HCEC 1CT (cell line): ENCODE measurements around the gene PIGO.

ENCODE experiments used
- DNase-seq: peaks from one replicate; pipeline ENCODE4 v3.0.0-alpha.2; 2017

PIGO gene

GRCh38 chr9:35096035-35096849 is at the start of gene PIGO:
Gene PIGO (minus strand): TSS chr9:35096591. CDS start chr9:35095565, 1,026 bp downstream.
- peak; percentile 83 for DNase-seq

- no peak for DNase-seq
Observed at GRCh38 chr9:35142037-35142436, 45.6 kb upstream of the PIGO start.

DNA sequence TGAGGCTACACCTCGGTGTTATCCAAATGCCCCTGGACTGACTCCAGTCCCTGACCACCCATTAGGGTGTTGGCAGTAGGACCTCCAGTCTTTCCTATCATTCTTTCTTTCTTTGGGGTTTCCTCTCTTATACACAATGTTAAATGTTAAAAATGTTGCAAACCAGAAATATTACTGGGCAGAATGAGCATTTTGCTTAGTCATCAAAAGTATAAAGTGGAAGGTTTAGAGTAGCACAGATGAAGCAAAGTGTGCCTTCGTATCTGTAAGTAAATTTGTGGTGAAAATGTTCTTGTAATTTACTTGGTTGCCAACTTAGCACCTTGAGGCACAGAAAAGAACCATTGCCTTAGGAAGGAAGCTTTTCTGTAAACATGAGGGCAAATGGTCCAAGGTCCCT is 43.7 kb upstream of the PIGO start:
- no peak for DNase-seq

DNA sequence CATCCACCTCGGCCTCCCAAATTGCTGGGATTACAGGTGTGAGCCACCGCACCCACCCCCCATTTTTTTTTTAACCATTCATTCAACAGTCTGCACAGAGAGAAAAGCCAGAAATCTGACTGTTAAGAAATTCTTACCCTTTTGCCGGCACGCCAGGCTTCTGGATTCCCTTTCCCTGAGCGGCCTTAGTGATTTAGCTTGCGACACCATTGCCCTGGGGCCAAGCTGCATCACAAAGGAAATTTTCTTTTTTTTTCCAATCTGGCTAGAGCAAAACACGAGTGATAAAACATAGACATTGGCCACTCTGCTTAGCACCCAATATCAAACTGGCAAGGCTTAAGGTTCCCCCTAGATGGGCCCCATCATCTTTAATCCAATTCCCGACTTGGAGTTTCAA is 40.5 kb upstream of the PIGO start:
- no peak for DNase-seq

GRCh38 chr9:35135988-35136387 is 39.6 kb upstream of the PIGO start:
- no peak for DNase-seq

GRCh38 chr9:35134920-35135319 is 38.5 kb upstream of the PIGO start:
- DNase-seq: no peak

- peak; percentile 91 for DNase-seq
Observed at GRCh38 chr9:35116898-35117551, 20.6 kb upstream of the PIGO start.

DNA sequence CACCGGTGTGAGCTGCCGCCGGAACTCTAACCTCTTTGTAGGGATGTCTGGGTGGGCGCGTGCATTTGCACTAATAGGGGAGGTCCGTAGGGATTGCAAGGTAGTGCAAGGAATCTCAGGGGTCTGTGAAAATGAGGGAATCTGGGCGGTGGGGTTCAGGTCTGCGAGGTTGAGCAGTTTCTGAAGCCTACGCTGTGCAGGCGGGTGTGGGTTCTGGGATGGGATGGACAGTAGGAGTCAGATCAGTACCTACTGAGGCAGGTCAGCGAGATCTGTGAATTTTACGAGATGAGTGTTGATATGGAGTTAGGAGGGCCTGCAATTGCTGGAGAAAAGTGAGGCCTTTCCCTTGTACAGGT is 20.1 kb upstream of the PIGO start:
- DNase-seq: no peak

GRCh38 chr9:35115680-35116538 is 19.5 kb upstream of the PIGO start, which contains the start of gene ATOSB:
Gene ATOSB (minus strand): TSS chr9:35115862. CDS start chr9:35108274, 7,588 bp downstream.
- DNase-seq: peak; percentile 91

GRCh38 chr9:35114840-35115628 is 18.6 kb upstream of the PIGO start:
- DNase-seq: peak; percentile 59

DNA sequence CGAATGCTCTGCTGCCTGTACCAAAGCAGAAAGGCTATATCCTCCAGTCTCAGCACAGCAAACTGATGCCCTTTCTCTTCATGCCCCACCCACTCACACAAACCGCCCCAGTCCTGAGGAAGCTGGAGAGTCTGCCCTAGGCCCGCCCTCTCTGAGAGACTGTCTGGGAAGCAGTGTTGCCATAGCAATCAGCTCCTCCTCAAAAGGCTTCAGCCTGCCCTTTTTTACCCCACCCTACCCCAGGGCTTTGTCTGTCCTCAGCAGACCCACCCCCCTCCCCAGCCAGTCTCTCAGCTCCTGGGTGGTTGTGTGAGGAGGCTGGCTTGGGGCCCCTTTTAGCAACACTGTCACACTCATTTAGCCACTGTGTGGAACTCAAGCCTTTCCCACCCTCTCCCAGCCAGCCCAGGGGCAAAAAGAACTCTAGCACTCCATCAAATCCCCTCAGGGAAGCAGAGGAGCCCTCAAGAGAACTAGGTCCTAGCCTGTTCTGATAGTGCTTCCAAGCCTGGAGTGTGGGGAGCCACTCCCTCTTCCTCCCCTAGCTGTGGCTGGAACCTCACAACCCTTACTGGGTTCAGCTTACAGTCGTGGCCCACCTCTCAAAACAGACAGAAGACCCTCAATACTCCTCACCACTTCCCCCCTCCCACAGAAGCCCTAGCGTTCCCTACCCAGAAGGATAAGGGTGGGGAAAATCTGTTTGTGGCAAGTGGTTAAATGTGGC is 17.9 kb upstream of the PIGO start:
- peak; percentile 88 for DNase-seq

GRCh38 chr9:35112257-35113020 is 16.0 kb upstream of the PIGO start:
- peak; percentile 81 for DNase-seq

DNA sequence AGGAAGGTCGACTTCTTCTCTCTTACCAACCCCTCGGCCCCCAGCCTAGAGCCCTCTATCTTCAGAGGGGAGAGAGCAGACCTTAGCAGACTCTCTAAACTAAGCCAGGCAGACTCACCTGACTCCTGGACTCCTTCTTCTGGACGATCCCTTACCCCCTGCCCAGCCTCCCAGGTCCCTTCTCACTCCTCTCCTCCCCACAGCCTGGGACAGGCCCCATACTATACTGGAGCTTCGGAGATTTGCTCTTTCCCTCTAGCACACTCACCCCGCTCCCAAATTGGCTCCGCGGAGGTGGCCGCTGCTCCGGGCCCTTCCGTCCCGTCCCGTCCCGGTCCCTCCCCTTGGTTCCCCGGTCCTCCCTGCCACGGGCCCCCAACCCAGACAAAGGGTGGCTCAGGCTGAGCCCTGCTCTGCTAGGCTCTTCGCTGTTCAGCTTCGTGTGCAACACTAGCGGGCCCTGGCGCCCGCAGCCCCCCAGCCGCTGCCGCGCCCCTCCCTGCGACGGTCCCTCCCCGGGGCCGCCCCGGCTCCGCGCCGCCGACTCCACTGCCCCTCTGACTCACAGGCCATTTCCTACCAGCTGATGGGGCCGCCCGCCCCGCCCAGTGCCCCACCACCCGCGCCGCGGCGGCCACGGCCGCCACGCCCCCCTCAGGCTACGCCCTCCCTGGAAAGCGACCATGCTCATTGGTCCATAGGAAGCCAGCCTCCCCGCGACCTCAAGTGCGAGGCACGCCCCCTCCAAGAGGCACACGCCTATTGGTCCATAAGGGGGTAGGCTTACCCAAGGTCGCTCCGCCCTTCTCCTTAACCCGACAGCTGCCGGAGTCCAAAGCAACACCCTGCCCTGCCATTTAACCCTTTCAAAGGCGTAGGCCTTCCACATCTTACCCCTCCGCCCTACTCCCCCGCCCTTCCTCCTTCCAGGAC is 14.9 kb upstream of the PIGO start:
- peak; percentile 99 for DNase-seq

DNA sequence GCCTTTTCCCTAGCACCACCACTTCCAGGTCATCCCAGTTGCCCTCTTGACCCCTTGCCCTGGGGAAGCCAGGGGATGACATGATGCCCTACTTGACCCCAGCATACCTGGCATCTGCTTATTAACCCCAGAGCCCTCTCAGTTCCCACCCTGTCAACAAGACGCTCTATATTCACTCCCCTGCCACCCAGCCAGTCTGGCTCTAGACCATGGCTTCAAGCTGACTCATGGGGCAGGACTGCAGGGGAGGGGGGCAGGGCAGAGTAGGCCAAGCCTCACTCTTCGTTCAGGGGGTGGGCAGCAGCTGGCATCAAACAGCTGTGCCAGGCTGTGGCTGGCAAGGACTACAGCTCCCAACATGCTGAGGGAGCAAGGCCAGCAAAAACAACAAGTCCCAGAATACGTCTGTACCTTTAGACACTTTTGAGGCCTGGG is 14.0 kb upstream of the PIGO start:
- DNase-seq: peak; percentile 26

DNA sequence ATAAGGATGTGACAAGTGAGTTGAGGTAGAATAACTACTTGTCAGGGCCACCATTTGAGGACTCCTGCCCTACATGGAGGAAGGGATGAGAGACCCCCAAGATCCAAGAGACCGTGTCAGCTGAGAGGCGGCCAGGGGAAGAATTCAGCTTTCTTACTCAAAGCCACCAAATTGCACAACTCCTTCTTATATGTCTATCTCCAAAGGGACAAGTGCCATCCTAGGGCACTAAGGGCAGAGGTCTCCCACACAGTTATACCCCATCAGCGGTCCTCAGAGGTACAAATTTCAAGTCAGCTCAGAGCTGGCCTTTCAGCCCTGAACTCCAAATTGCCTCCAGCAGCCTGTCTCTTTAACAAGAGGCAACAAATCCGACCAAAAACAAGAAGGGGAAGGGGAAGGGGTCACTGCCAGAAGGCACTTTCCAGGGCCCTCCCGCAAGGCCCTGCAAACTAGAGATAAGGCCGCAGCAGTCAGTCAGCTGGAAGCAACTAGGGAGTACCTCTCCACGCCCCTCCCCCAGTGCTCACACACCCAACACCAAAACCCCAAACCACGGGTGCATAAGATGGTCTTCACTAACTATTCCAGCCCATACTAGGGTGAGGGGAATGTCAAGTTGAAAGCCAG is 12.7 kb upstream of the PIGO start:
- no peak for DNase-seq

- no peak for DNase-seq
Observed at GRCh38 chr9:35108461-35108860, 12.1 kb upstream of the PIGO start.

- DNase-seq: no peak
Observed at GRCh38 chr9:35107297-35108290, 11.2 kb upstream of the PIGO start.

- DNase-seq: no peak
Observed at GRCh38 chr9:35106343-35106730, 9.9 kb upstream of the PIGO start.
